Lower leg skin (tissue), 4 donors: ENCODE data around the gene EBF4. TPM values are rescaled to one million over a fixed set of nuclear protein-coding genes. Genes with fewer than 3 reads are reported as not detected.
"Not testable (repeated sequence)": the region's sequence is repeated elsewhere in the genome, so short reads cannot be mapped to it uniquely, and the experiment has no call there.

Source experiments
- DNase-seq, 2 donors: peaks; one replicate each; pipeline ENCODE4 v3.0.0-alpha.2; 2019; ENCODE audit warnings: low spot score in 2 of 2
- H3K4me3 ChIP-seq: fragments of 200-600 bp; sonication (generic); 2 replicates; pipeline ENCODE4 v1.5.1; 2017; ENCODE audit warnings: mild to moderate bottlenecking, low read depth; ENCODE audit not compliant: poor library complexity, severe bottlenecking
- CTCF ChIP-seq, 3 donors: fragments of 450-650 bp; IDR thresholded peaks; one replicate each; pipeline ENCODE4 v1.5.1; 2016; ENCODE audit warnings: antibody characterized with exemption in 3 of 3, mild to moderate bottlenecking in 3 of 3, moderate library complexity in 2 of 3
- POLR2A ChIP-seq, 2 donors: fragments of 450-650 bp; IDR thresholded peaks; one replicate each; pipeline ENCODE4 v1.6.1; 2016 to 2017; ENCODE audit warnings: antibody characterized with exemption in 2 of 2, mild to moderate bottlenecking in 1 of 2, moderate library complexity in 1 of 2
- WGBS, 2 donors: methylation state at CpG; one replicate each; pipeline ENCODE4 v1.1.5; 2018; 5-methylcytosine and 5-hydroxymethylcytosine counted together
- intact Hi-C: fragments of 100-400 bp; cut with DNase I; formaldehyde crosslinking; loops from one replicate; pipeline ENCODE4 v1.15.0; 2023; ENCODE audit warnings: low total_unique reads
- total RNA-seq, 4 donors: library from RNA; depleted of rRNA; stranded (reverse); fragments of >200 nt; gene quantifications; one replicate each; pipeline ENCODE4 v1.1.0, GENCODE V29; 2016

The EBF4 gene
- total RNA-seq, 4 donors from 2014 or later, result 5.0 to 9.9 (median 7.7) TPM

GRCh38 chr20:2663887-2664719, 28.5 kb upstream of the EBF4 start, which contains the start of gene IDH3B:
Gene IDH3B (minus strand): TSS chr20:2664216. CDS start chr20:2664188, 28 bp downstream.
- WGBS, 2 donors, result 7 to 11% methylated on average over 49 of the region's 49 CpGs
- peak within 1 kb of the TSS; percentile 67 for H3K4me3 ChIP-seq
- intact Hi-C loops, result no loop called here
- TF ChIP-seq POLR2A (IDR thresholded peaks at IDR 0.05), result peak in 1 of 2 donors; percentile 52
- no peak for TF ChIP-seq CTCF (IDR thresholded peaks at IDR 0.05)
- peak; percentile 94 to 99 for DNase-seq

- intact Hi-C loops, result no loop called here
- TF ChIP-seq CTCF (IDR thresholded peaks at IDR 0.05) (no peak), POLR2A (IDR thresholded peaks at IDR 0.05) (no peak)
- H3K4me3 ChIP-seq, result no peak overlapping the region
- WGBS, 2 donors, result 22 to 32% methylated on average over 4 of the region's 4 CpGs
- no peak for DNase-seq
These were observed 20.6 kb upstream of the EBF4 start for GRCh38 chr20:2671977-2672376.

- intact Hi-C loops, result no loop called here
- no peak for DNase-seq
- TF ChIP-seq POLR2A (IDR thresholded peaks at IDR 0.05), result no peak
- no peak for TF ChIP-seq CTCF (IDR thresholded peaks at IDR 0.05)
- 68 to 87% methylated on average over 3 of the region's 3 CpGs for WGBS, 2 donors
- H3K4me3 ChIP-seq, result no peak overlapping the region
These were observed 20.1 kb upstream of the EBF4 start for GRCh38 chr20:2672446-2672845.

- TF ChIP-seq CTCF (IDR thresholded peaks at IDR 0.05), result no peak
- no peak for TF ChIP-seq POLR2A (IDR thresholded peaks at IDR 0.05)
- H3K4me3 ChIP-seq, result no peak overlapping the region
- no peak for DNase-seq
- intact Hi-C loops, result no loop called here
- 77 to 82% methylated on average over 4 of the region's 4 CpGs for WGBS, 2 donors
These were observed 19.1 kb upstream of the EBF4 start for GRCh38 chr20:2673453-2673852.

- no peak for DNase-seq
- 83 to 86% methylated on average over 4 of the region's 4 CpGs for WGBS, 2 donors
- no peak overlapping the region for H3K4me3 ChIP-seq
- TF ChIP-seq POLR2A (IDR thresholded peaks at IDR 0.05) (no peak), CTCF (IDR thresholded peaks at IDR 0.05) (no peak)
- intact Hi-C loops, result no loop called here
These were observed 12.5 kb upstream of the EBF4 start for GRCh38 chr20:2680046-2680445.

GRCh38 chr20:2682040-2682439, 10.5 kb upstream of the EBF4 start:
- intact Hi-C loops, H3K4me3 ChIP-seq, DNase-seq: not testable (repeated sequence)
- WGBS, 2 donors, result 89 to 91% methylated on average over 3 of the region's 3 CpGs

- WGBS, 2 donors, result 68 to 78% methylated on average over 4 of the region's 4 CpGs
- intact Hi-C loops, DNase-seq, H3K4me3 ChIP-seq: not testable (repeated sequence)
These were observed 7.8 kb upstream of the EBF4 start for GRCh38 chr20:2684817-2685216.
